ENCODE measurements around the gene WWP2. TPM values are rescaled to one million over a fixed set of nuclear protein-coding genes. Genes with fewer than 3 reads are reported as not detected.
A peak's percentile ranks its signal among the peaks of the same experiment; 100 is the strongest.

WWP2 gene
- total and polyA plus RNA-seq, 11 donors, result 8.4 to 33.2 (median 23.5) TPM

DNA sequence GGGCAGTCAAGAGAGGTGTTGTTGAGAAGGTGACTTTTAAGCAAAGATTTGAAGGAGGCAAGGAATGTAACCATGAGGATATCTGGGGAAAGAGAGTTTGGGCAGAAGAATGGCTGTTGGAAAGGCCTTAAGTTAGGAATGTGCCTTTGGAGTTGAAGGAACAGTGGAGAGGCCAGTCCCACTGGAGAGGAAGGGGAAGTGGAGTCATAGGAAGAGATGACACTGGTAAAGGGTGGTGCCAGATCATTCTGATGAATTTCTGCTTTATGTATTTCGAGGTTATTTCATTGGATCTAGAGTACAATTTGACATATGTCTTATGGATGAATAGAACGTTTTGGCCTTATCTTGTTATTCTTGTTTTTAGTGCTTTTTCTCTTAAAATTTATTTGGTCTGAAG, 93.5 kb downstream of the WWP2 start:
- DNase-seq (no peak), ATAC-seq (peak in 1 of 4 donors; percentile 32)
- Histone ChIP-seq H3K27ac (peak overlapping the region in 6 of 12 donors; percentile 9 to 60 (median 18)), H3K9me3 (no peaks in the 10 kb centered on the region), H3K4me1 (peaks cover 0 to 36% (median 18%) of the 10 kb centered on the region in 12 donors), H3K36me3 (peaks cover 0 to 28% (median 0%) of the 10 kb centered on the region in 9 donors), H3K4me3 (no peak overlapping the region), H3K27me3 (no peaks in the 10 kb centered on the region)
- WGBS, 4 donors, result 40 to 67% (median 44%) methylated on average over 2 of the region's 2 CpGs
- no peak for TF ChIP-seq POLR2A (IDR thresholded peaks at IDR 0.05)
- TF ChIP-seq, protein P1, sequence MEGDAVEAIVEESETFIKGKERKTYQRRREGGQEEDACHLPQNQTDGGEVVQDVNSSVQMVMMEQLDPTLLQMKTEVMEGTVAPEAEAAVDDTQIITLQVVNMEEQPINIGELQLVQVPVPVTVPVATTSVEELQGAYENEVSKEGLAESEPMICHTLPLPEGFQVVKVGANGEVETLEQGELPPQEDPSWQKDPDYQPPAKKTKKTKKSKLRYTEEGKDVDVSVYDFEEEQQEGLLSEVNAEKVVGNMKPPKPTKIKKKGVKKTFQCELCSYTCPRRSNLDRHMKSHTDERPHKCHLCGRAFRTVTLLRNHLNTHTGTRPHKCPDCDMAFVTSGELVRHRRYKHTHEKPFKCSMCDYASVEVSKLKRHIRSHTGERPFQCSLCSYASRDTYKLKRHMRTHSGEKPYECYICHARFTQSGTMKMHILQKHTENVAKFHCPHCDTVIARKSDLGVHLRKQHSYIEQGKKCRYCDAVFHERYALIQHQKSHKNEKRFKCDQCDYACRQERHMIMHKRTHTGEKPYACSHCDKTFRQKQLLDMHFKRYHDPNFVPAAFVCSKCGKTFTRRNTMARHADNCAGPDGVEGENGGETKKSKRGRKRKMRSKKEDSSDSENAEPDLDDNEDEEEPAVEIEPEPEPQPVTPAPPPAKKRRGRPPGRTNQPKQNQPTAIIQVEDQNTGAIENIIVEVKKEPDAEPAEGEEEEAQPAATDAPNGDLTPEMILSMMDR (IDR thresholded peaks at IDR 0.05), result no peak
- intact Hi-C loops (cut with DNase I), result loop anchor here in 1 of 10 donors (5.0 kb wide), 1 partner anchor 58 kb away; no protein-coding TSS in a partner anchor

DNA sequence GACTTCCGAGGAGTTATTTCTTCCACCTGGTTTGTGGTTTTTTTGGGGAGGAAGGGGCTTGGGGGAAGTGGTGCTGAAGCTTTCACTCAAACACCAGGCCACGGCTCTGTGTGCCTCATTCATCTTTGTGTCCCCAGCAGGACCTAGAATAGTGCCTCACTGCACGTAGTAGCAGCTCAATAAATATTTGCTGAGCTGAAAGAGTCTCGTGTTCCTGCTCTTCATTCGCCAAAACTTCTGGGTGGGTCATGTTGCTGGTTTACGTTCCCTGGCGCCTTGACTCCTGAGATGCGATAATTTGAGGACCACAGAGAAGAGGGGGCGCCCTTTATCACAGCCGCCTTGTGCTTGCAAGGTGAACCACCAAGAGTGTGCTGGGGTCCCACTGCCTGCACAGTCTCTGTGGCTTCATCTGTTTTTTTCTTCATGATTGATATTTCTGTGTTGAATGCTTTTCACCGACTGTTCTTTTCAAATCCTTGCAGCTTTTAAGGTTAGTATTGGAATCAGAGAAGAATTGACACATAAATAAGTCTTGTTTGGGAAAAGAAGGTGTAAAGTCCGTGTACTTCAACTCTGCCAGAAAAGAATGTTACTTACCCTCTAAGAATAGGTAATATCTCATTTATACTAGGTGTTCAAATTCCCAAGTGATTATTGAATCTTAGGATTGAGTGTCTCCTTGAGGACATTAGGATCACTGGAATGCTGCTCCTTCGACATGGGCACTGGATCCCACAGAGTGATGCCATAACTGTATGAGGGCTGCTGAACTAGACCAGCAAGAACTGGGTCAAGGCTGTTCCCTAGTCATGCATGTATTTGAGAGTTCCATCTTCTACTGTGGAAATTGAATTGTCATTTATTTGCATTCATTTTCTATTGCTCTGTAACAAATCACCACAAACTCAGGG, 96.3 kb downstream of the WWP2 start:
- intact Hi-C loops (cut with DNase I), result loop anchor here in 3 of 10 donors (2.0 to 5.0 kb wide), 4 partner anchors 20 to 62 kb away; no protein-coding TSS in a partner anchor
- Histone ChIP-seq H3K4me1 (peaks cover 0 to 59% (median 35%) of the 10 kb centered on the region in 12 donors), H3K9me3 (no peaks in the 10 kb centered on the region), H3K4me3 (no peak overlapping the region), H3K36me3 (peaks cover 0 to 21% (median 0%) of the 10 kb centered on the region in 9 donors), H3K27ac (peak overlapping the region; percentile 50 to 95 (median 88)), H3K27me3 (no peaks in the 10 kb centered on the region)
- WGBS, 4 donors, result 84 to 90% (median 88%) methylated on average over 13 of the region's 13 CpGs
- no peak for TF ChIP-seq POLR2A (IDR thresholded peaks at IDR 0.05)
- TF ChIP-seq, protein P1 (IDR thresholded peaks at IDR 0.05), result no peak
- ATAC-seq, result peak in 2 of 4 donors; percentile 8 to 10
- DNase-seq, result no peak

GRCh38 chr16:69859105-69859989, 97.2 kb downstream of the WWP2 start:
- H3K4me3 ChIP-seq, result no peak overlapping the region
- intact Hi-C loops (cut with DNase I), result loop anchor here in 3 of 10 donors (2.0 to 5.0 kb wide), 4 partner anchors 21 to 63 kb away; no protein-coding TSS in a partner anchor
- no peaks in the 10 kb centered on the region for H3K9me3 ChIP-seq
- no peaks in the 10 kb centered on the region for H3K27me3 ChIP-seq
- peaks cover 0 to 59% (median 35%) of the 10 kb centered on the region in 12 donors for H3K4me1 ChIP-seq
- H3K27ac ChIP-seq, result peak overlapping the region; percentile 58 to 95 (median 88)
- ATAC-seq (peak; percentile 80 to 88 (median 82)), DNase-seq (peak in 4 of 5 donors; percentile 47 to 72 (median 59))
- no peak for TF ChIP-seq POLR2A (IDR thresholded peaks at IDR 0.05)
- TF ChIP-seq, protein P1 (IDR thresholded peaks at IDR 0.05), result peak in 11 of 12 donors; percentile 13 to 58 (median 35)
- WGBS, 4 donors, result 41 to 53% (median 47%) methylated on average over 20 of the region's 20 CpGs
- peaks cover 0 to 18% (median 0%) of the 10 kb centered on the region in 9 donors for H3K36me3 ChIP-seq
